ENCODE data around the gene CNPY4. TPM values are rescaled to one million over a fixed set of nuclear protein-coding genes. Genes with fewer than 3 reads are reported as not detected.

The CNPY4 gene
- total and polyA plus RNA-seq, 2 experiments from 2014 or later = 13.8 to 18.4 TPM

GRCh38 chr7:100171087-100171681, 51.8 kb downstream of the CNPY4 start:
- Histone ChIP-seq H3K4me3 (peak overlapping the region; percentile 25), H3K27me3 (peaks cover 13% of the 10 kb centered on the region), H3K9me3 (ENCODE audit: low read depth) (no peaks in the 10 kb centered on the region), H3K36me3 (no peaks in the 10 kb centered on the region), H3K27ac (no peak overlapping the region), H3K4me1 (ENCODE audit: low read depth) (peaks cover 10% of the 10 kb centered on the region)
- TF ChIP-seq CTCF (IDR thresholded peaks at IDR 0.05; ENCODE audit: low read depth, low read length) = no peak
- DNase-seq (ENCODE audit: low read depth in 1 of 2, low spot score in 1 of 2) = peak in 1 of 2 donors; percentile 30

GRCh38 chr7:100171840-100172239, 52.4 kb downstream of the CNPY4 start:
- Histone ChIP-seq H3K9me3 (ENCODE audit: low read depth) (no peaks in the 10 kb centered on the region), H3K36me3 (no peaks in the 10 kb centered on the region), H3K27ac (no peak overlapping the region), H3K4me1 (ENCODE audit: low read depth) (peaks cover 10% of the 10 kb centered on the region), H3K4me3 (peak overlapping the region; percentile 25), H3K27me3 (peaks cover 13% of the 10 kb centered on the region)
- no peak for TF ChIP-seq CTCF (IDR thresholded peaks at IDR 0.05; ENCODE audit: low read depth, low read length)
- DNase-seq (ENCODE audit: low read depth in 1 of 2, low spot score in 1 of 2) = no peak

- H3K27ac ChIP-seq = no peak overlapping the region
- H3K27me3 ChIP-seq = peaks cover 13% of the 10 kb centered on the region
- TF ChIP-seq CTCF (IDR thresholded peaks at IDR 0.05; ENCODE audit: low read depth, low read length) = no peak
- DNase-seq (ENCODE audit: low read depth in 1 of 2, low spot score in 1 of 2) = no peak
- no peaks in the 10 kb centered on the region for H3K36me3 ChIP-seq
- H3K4me1 ChIP-seq (ENCODE audit: low read depth) = no peaks in the 10 kb centered on the region
- H3K4me3 ChIP-seq = no peak overlapping the region
- no peaks in the 10 kb centered on the region for H3K9me3 ChIP-seq (ENCODE audit: low read depth)
Measured at GRCh38 chr7:100173806-100174495, 54.5 kb downstream of the CNPY4 start.

GRCh38 chr7:100174582-100174981, 55.1 kb downstream of the CNPY4 start:
- H3K27me3 ChIP-seq = peaks cover 13% of the 10 kb centered on the region
- no peaks in the 10 kb centered on the region for H3K4me1 ChIP-seq (ENCODE audit: low read depth)
- no peak overlapping the region for H3K27ac ChIP-seq
- DNase-seq (ENCODE audit: low read depth in 1 of 2, low spot score in 1 of 2) = no peak
- H3K9me3 ChIP-seq (ENCODE audit: low read depth) = no peaks in the 10 kb centered on the region
- no peaks in the 10 kb centered on the region for H3K36me3 ChIP-seq
- no peak for TF ChIP-seq CTCF (IDR thresholded peaks at IDR 0.05; ENCODE audit: low read depth, low read length)
- no peak overlapping the region for H3K4me3 ChIP-seq

Other genes with a start within 250 kb of the CNPY4 start
- not detected in 2 replicates for gene OR2AE1, start 242.6 kb upstream of the CNPY4 start, total RNA-seq
- not detected in 2 replicates for gene OR2AE1, start 242.6 kb upstream of the CNPY4 start, polyA plus RNA-seq
- 3.1 and 6.0 TPM in 2 replicates for gene TRIM4, start 200.1 kb upstream of the CNPY4 start, total RNA-seq
- 4.0 and 4.2 TPM in 2 replicates for gene TRIM4, start 200.1 kb upstream of the CNPY4 start, polyA plus RNA-seq
- not detected in 2 replicates for gene GJC3, start 190.0 kb upstream of the CNPY4 start, total RNA-seq
- gene GJC3, start 190.0 kb upstream of the CNPY4 start, polyA plus RNA-seq = not detected in 2 replicates
- 0.39 TPM in 1 of 2 replicates, not detected in the other for gene AZGP1, start 143.6 kb upstream of the CNPY4 start, total RNA-seq
- not detected in 2 replicates for gene AZGP1, start 143.6 kb upstream of the CNPY4 start, polyA plus RNA-seq
- 17.4 and 33.7 TPM in 2 replicates for gene ZKSCAN1, start 104.0 kb upstream of the CNPY4 start, total RNA-seq
- gene ZKSCAN1, start 104.0 kb upstream of the CNPY4 start, polyA plus RNA-seq = 22.3 and 38.1 TPM in 2 replicates
- gene ZSCAN21, start 69.9 kb upstream of the CNPY4 start, total RNA-seq = 23.3 and 24.3 TPM in 2 replicates
- gene ZSCAN21, start 69.9 kb upstream of the CNPY4 start, polyA plus RNA-seq = 11.3 and 22.5 TPM in 2 replicates
- 35.0 and 45.5 TPM in 2 replicates for gene ZNF3, start 37.9 kb upstream of the CNPY4 start, total RNA-seq
- gene ZNF3, start 37.9 kb upstream of the CNPY4 start, polyA plus RNA-seq = 37.2 and 53.6 TPM in 2 replicates
- 69.6 and 80.0 TPM in 2 replicates for gene COPS6, start 30.7 kb upstream of the CNPY4 start, total RNA-seq
- gene COPS6, start 30.7 kb upstream of the CNPY4 start, polyA plus RNA-seq = 277 and 315 TPM in 2 replicates
- 68.9 and 88.3 TPM in 2 replicates for gene MCM7, start 18.2 kb upstream of the CNPY4 start, total RNA-seq
- gene MCM7, start 18.2 kb upstream of the CNPY4 start, polyA plus RNA-seq = 77.2 and 105 TPM in 2 replicates
- gene AP4M1, start 18.0 kb upstream of the CNPY4 start, total RNA-seq = 31.7 and 35.2 TPM in 2 replicates
- gene AP4M1, start 18.0 kb upstream of the CNPY4 start, polyA plus RNA-seq = 15.8 and 29.3 TPM in 2 replicates
- 104 and 163 TPM in 2 replicates for gene TAF6, start 276 bp upstream of the CNPY4 start, total RNA-seq
- 99.4 and 112 TPM in 2 replicates for gene TAF6, start 276 bp upstream of the CNPY4 start, polyA plus RNA-seq
- gene MBLAC1, start 7.3 kb downstream of the CNPY4 start, total RNA-seq = 3.7 and 4.2 TPM in 2 replicates
- 4.3 and 5.1 TPM in 2 replicates for gene MBLAC1, start 7.3 kb downstream of the CNPY4 start, polyA plus RNA-seq
- 193 and 199 TPM in 2 replicates for gene LAMTOR4, start 29.3 kb downstream of the CNPY4 start, total RNA-seq
- gene LAMTOR4, start 29.3 kb downstream of the CNPY4 start, polyA plus RNA-seq = 258 and 280 TPM in 2 replicates
- 14.2 and 22.7 TPM in 2 replicates for gene TRAPPC14, start 39.1 kb downstream of the CNPY4 start, total RNA-seq
- 10.4 and 25.0 TPM in 2 replicates for gene TRAPPC14, start 39.1 kb downstream of the CNPY4 start, polyA plus RNA-seq
- gene GAL3ST4, start 49.0 kb downstream of the CNPY4 start, total RNA-seq = 2.0 and 5.0 TPM in 2 replicates
- 3.8 and 5.0 TPM in 2 replicates for gene GAL3ST4, start 49.0 kb downstream of the CNPY4 start, polyA plus RNA-seq
- 37.4 and 47.9 TPM in 2 replicates for gene GPC2, start 57.7 kb downstream of the CNPY4 start, total RNA-seq
- 29.8 and 32.1 TPM in 2 replicates for gene GPC2, start 57.7 kb downstream of the CNPY4 start, polyA plus RNA-seq
- 1.6 and 2.0 TPM in 2 replicates for gene STAG3, start 58.3 kb downstream of the CNPY4 start, total RNA-seq
- 5.8 and 6.8 TPM in 2 replicates for gene STAG3, start 58.3 kb downstream of the CNPY4 start, polyA plus RNA-seq
- 0.15 TPM in 1 of 2 replicates, not detected in the other for gene PVRIG, start 100.3 kb downstream of the CNPY4 start, total RNA-seq
- 0.67 and 2.3 TPM in 2 replicates for gene PVRIG, start 100.3 kb downstream of the CNPY4 start, polyA plus RNA-seq
- gene SPDYE3, start 188.1 kb downstream of the CNPY4 start, total RNA-seq = not detected in 2 replicates
- 6.7 and 8.9 TPM in 2 replicates for gene SPDYE3, start 188.1 kb downstream of the CNPY4 start, polyA plus RNA-seq
- 28.5 and 29.1 TPM in 2 replicates for gene PILRB, start 238.5 kb downstream of the CNPY4 start, total RNA-seq
- 29.2 and 31.0 TPM in 2 replicates for gene PILRB, start 238.5 kb downstream of the CNPY4 start, polyA plus RNA-seq

Measured in cardiac muscle cell (in vitro differentiated cells and primary cell).